ENCODE measurements around the gene PEX14. TPM values are rescaled to one million over a fixed set of nuclear protein-coding genes. Genes with fewer than 3 reads are reported as not detected.

PEX14 gene
- total RNA-seq, 4 donors from 2014 or later, result 2.0 to 21.9 (median 5.3) TPM

DNA sequence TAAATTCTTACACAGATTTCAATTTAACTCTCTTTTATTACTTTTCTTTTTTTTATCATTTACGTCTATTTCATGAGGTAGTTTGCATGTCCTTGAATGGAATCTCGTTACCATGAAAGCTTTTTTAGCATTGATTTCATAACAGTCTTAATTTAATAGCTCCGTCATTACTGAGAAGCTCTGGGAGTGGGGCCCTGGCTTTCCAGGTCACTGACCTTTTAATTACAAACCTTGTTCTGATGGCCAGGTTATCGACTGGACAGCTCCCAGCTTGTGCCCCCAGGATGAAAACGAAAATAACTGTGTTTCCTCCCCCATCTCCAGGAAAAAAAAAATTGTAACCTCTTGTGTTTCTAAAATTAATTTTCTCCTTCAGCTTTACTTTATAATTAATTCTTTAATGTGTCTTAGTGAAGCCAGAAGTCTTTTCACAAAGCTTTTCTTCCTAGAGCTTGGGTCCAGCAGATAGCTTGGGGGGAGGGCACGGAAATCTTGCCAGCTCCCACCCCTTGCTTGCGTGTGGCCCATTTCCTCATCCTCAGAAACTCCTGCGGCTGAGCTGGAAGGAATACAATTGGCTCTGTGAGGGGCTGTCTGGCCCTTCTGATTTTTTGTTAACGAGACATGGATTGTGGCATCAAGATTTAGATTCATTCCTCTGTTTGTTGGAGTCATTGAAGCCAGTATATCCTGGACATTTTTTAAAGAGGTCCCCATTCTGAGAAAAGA is 65.7 kb downstream of the PEX14 start:
- Histone ChIP-seq H3K27ac (peak overlapping the region; percentile 63 to 70), H3K4me3 (no peak overlapping the region), H3K27me3 (no peaks in the 10 kb centered on the region), H3K36me3 (no peaks in the 10 kb centered on the region), H3K4me1 (peaks cover 0 to 5% of the 10 kb centered on the region in 2 donors), H3K9me3 (no peaks in the 10 kb centered on the region)
- intact Hi-C loops (cut with DNase I; ENCODE audit: low total_unique reads), result no loop called here
- peak; percentile 65 to 67 for DNase-seq
- TF ChIP-seq CTCF (IDR thresholded peaks at IDR 0.05) (no peak), POLR2A (IDR thresholded peaks at IDR 0.05) (no peak)

- Histone ChIP-seq H3K4me1 (peaks cover 0 to 5% of the 10 kb centered on the region in 2 donors), H3K27me3 (no peaks in the 10 kb centered on the region), H3K4me3 (no peak overlapping the region), H3K36me3 (no peaks in the 10 kb centered on the region), H3K9me3 (no peaks in the 10 kb centered on the region), H3K27ac (peak overlapping the region; percentile 63 to 70)
- intact Hi-C loops (cut with DNase I; ENCODE audit: low total_unique reads), result no loop called here
- no peak for DNase-seq
- no peak for TF ChIP-seq POLR2A (IDR thresholded peaks at IDR 0.05)
- TF ChIP-seq CTCF (IDR thresholded peaks at IDR 0.05), result no peak
These were observed 66.5 kb downstream of the PEX14 start for GRCh38 chr1:10541286-10541685.

DNA sequence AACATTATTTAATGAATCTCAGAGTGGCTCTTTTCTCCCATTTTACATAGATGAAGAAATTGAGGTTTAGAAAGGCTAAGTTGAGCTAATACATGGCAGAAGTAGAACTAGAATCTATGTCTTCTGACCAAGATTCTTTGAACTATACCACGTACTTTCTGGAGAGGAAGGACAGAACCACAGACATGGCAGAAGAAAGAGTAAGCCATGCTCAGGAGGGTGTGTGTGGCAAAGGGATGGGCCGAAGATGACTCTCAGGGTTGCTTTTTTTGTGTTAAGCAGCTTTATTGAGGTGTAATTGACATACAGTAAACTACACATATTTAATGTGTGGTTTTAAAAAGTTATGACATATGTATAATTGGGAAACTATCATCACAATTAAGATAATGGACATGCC is 69.5 kb downstream of the PEX14 start:
- Histone ChIP-seq H3K27me3 (no peaks in the 10 kb centered on the region), H3K4me1 (peaks cover 0 to 5% of the 10 kb centered on the region in 2 donors), H3K27ac (no peak overlapping the region), H3K9me3 (no peaks in the 10 kb centered on the region), H3K36me3 (no peaks in the 10 kb centered on the region), H3K4me3 (no peak overlapping the region)
- intact Hi-C loops (cut with DNase I; ENCODE audit: low total_unique reads), result no loop called here
- TF ChIP-seq POLR2A (IDR thresholded peaks at IDR 0.05) (no peak), CTCF (IDR thresholded peaks at IDR 0.05) (no peak)
- DNase-seq, result no peak

DNA sequence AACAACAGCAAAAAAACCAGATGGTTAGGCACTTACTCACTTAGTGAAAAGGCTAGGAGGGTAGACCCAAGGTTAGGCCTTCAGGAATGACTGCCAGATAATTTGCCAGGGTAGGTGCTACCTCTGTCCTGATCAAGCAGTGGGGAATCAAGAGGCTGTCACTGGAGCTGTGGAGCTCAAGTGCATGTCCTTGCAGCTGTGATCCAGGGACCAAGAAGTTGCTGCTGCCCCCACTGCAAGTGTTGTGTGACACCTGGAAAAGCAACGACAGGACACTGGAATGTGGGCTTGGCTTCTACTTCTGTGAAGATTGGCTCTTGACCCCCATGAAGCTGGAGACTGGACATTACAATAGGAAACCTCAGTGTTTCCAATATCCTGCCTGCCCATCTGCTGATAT is 72.1 kb downstream of the PEX14 start:
- H3K36me3 ChIP-seq, result no peaks in the 10 kb centered on the region
- no peaks in the 10 kb centered on the region for H3K9me3 ChIP-seq
- no peaks in the 10 kb centered on the region for H3K27me3 ChIP-seq
- H3K4me3 ChIP-seq, result no peak overlapping the region
- DNase-seq, result no peak
- TF ChIP-seq CTCF (IDR thresholded peaks at IDR 0.05), result no peak
- TF ChIP-seq POLR2A (IDR thresholded peaks at IDR 0.05), result no peak
- H3K4me1 ChIP-seq, result no peaks in the 10 kb centered on the region
- intact Hi-C loops (cut with DNase I; ENCODE audit: low total_unique reads), result no loop called here
- no peak overlapping the region for H3K27ac ChIP-seq

DNA sequence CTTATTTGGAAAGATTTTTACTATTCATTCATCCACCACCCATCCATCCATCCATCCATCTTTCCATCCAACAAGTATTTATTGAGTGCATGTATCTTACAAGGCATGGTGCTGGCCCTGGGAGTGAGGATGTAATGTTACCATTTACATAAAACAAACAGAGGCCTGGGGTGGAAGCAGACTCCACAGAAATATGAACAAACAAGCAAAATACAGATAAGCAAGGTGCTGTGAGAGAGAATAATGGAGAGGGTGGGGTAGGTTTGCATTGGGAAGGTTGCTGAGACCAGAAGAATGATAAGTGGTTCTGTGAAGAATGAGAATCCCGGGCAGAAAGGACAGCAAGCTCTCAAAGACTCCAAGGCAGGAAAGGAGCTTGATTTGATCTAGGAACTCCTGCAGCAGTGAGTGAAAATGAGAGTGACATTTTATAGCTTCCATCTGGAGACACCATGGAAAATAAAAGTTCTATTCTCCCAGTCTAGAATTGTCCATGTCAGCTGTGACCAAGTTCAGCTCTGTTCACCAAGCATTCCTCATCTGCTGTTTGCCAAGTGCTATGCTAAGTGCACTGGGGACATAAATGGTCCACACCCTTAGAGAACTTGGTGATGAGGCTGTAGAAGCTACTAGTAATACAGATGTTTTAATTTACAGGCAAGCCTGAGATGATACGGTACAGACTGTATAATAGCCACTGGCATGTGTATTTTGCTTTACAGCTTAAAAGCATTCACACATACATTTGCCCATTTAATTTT is 75.3 kb downstream of the PEX14 start:
- intact Hi-C loops (cut with DNase I; ENCODE audit: low total_unique reads), result no loop called here
- Histone ChIP-seq H3K4me1 (no peaks in the 10 kb centered on the region), H3K36me3 (no peaks in the 10 kb centered on the region), H3K4me3 (no peak overlapping the region), H3K9me3 (no peaks in the 10 kb centered on the region), H3K27ac (no peak overlapping the region), H3K27me3 (no peaks in the 10 kb centered on the region)
- TF ChIP-seq POLR2A (IDR thresholded peaks at IDR 0.05), result no peak
- no peak for TF ChIP-seq CTCF (IDR thresholded peaks at IDR 0.05)
- DNase-seq, result no peak

Measured in uterus (tissue), 4 donors.